Fibroblast of lung (primary cell): ENCODE data around the gene UQCC2.

Experiments
- EZH2 ChIP-seq: IDR thresholded peaks from 2 replicates; pipeline ENCODE4 v1.5.1; 2012; ENCODE audit warnings: low read length, control low read depth, mild to moderate bottlenecking; ENCODE audit errors: missing control alignments
- TF ChIP-seq, protein P1 (sequence below), 2 donors: IDR thresholded peaks in 1 of 2; conservative IDR thresholded peaks in 1 of 2; 1 replicate in 1 of 2; 2 replicates in 1 of 2; pipeline ENCODE4 v1.5.1; 2011 to 2012; ENCODE audit warnings: low read length in 2 of 2, control low read depth in 1 of 2, inconsistent platforms in 1 of 2, low read depth in 1 of 2, mild to moderate bottlenecking in 1 of 2

DNA sequence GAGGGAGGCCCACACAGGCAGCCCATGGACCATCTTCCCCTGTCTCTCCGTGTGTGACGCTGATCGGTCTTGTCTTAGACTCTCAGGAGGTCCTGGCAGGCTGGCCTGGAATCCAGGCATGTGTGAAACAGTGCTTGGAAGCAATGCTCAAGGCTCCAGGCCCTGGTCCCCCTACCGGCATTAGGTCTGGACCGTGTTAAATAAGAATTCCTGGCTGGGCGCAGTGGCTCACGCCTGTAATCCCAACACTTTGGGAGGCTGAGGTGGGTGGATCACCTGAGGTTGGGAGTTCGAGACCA lies 22.2 kb upstream of the UQCC2 start:
- TF ChIP-seq, protein P1, sequence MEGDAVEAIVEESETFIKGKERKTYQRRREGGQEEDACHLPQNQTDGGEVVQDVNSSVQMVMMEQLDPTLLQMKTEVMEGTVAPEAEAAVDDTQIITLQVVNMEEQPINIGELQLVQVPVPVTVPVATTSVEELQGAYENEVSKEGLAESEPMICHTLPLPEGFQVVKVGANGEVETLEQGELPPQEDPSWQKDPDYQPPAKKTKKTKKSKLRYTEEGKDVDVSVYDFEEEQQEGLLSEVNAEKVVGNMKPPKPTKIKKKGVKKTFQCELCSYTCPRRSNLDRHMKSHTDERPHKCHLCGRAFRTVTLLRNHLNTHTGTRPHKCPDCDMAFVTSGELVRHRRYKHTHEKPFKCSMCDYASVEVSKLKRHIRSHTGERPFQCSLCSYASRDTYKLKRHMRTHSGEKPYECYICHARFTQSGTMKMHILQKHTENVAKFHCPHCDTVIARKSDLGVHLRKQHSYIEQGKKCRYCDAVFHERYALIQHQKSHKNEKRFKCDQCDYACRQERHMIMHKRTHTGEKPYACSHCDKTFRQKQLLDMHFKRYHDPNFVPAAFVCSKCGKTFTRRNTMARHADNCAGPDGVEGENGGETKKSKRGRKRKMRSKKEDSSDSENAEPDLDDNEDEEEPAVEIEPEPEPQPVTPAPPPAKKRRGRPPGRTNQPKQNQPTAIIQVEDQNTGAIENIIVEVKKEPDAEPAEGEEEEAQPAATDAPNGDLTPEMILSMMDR (conservative IDR thresholded peaks at IDR 0.05 in 1 of 2, IDR thresholded peaks at IDR 0.05 in 1 of 2; ENCODE audit: low read depth in 1 of 2, low read length in 2 of 2): no peak
- TF ChIP-seq EZH2: no peak
